ENCODE measurements around the gene MTCH2. TPM values are rescaled to one million over a fixed set of nuclear protein-coding genes. Genes with fewer than 3 reads are reported as not detected.

Gene MTCH2
- total RNA-seq = 41.2 and 117 TPM in 2 replicates

DNA sequence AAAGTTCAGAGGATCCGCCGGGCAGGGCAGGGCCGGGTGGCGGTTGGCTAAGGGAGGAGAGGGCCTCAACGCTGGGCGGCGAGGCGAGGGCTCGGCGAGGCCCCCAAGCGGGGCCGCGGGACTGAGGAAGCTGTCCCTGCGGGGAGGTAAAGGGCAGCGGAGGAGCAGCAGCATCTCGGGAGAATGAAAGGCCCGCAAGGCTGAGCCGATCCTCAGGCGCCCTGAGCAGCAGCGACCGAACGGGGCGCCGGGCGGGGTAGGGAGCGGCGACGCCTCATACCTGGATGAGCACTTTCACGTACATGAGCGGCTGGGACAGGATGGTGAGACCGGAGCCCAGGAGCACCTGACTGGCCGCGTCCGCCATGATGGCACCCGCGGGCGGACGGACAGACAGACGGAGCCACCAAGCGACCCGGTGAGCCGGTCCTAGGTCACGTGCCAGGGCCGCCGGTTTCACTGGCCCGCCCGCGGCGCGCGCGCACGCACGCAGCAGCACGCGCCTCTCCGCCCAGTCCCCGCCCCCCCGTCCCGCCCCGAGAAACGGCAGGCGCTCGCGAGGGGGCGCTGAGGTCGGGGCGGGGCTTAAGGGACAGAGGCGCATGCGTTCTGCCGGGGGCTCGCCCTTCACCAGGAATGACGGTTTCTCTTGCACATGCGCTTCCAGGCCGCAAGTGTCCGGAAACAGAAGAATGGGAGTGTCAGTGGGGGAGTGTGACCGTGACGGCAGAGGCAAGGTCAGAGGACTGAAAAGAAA lies at the start of gene MTCH2:
MTCH2 (minus strand) TSS at position 461 of the 757 bp plus-strand sequence; CDS start at position 367, 94 bp downstream.

DNA sequence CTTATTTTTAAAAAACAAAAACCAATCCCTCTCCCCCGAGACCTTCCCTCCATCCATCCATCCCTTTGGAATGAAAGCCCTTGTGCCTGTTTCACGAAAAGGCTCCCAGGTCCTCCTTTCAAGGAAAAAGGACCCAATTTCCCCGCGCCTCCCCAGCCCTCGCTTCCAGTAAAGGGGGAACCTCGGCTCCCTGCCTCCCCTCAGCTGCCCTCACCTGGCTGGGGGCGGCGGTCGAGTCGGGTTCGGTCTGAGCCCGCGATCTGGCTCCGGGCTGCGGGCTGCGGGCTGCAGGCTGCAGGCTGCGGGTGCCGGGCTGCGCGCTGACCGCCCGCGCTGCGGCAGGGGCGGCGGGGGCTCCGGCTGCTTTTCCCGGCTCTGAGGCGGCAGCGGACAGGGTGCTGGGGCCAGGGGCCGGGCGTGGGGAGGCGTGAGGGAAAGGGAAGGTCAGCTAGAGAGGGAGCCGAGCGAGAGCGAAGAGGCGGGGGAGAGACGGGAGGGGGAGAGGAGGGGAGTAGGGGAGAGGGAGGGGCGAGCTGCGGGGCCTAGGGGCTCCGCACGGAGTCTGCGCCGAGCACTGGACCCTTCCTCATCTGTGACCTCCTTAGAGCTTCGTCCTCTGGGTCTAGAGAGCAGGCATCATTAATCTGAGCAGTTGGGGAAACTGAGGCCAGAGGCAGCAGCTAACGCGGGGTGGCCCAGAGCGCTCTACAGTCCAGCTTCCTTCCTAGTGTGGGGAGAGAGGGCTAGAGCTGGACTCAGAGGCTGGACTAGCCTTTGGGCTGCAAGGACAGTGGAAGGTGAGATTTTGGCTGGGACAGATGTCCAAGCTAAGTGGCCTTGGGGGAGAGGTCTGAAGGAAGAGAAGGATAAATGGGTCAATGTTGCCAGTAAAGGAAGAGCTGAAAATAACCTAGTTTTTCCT lies 48.2 kb downstream of the MTCH2 start, which contains the start of gene C1QTNF4:
C1QTNF4 (minus strand) TSS at position 478 of the 922 bp plus-strand sequence. CDS start 3,601 bp downstream, outside the sequence.

DNA sequence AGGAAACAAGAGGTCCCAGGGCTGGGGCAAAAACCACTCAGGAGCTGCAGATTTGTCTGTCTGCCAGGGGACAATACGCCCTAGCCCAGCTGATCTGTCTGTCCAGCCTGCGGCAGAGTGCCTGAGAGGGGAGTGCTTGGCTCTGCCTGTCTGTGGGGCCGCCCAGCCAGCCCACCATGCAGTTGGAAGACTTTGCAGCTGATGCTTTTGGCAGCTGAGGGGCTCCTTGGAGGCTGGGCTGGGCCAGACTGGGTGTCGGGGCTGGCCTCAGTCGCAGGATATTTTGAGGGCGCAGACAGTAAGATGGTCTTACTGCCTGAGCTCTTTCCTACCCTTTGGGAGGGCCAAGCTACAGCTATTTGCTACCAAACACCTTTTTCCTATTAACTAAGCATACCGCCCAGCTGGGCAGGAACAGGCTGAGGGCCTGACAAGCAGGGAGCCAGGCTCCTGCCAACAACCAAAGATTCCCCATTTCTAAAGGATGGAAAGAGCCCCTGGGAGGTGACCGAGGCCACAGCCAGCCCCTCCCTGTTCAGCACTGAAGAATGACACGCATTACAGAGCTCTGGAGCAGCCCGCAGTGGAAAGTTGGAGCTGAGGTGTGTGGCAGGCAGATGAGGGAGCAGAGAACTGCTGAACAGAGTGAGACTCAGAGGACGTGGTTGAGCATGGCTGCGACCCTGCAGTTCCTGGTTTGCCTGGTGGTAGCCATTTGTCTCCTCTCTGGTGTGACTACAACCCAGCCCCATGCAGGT lies 56.1 kb downstream of the MTCH2 start, which contains the start of gene FAM180B:
FAM180B (plus strand) TSS at position 581 of the 758 bp plus-strand sequence; CDS start at position 672, 91 bp downstream.

DNA sequence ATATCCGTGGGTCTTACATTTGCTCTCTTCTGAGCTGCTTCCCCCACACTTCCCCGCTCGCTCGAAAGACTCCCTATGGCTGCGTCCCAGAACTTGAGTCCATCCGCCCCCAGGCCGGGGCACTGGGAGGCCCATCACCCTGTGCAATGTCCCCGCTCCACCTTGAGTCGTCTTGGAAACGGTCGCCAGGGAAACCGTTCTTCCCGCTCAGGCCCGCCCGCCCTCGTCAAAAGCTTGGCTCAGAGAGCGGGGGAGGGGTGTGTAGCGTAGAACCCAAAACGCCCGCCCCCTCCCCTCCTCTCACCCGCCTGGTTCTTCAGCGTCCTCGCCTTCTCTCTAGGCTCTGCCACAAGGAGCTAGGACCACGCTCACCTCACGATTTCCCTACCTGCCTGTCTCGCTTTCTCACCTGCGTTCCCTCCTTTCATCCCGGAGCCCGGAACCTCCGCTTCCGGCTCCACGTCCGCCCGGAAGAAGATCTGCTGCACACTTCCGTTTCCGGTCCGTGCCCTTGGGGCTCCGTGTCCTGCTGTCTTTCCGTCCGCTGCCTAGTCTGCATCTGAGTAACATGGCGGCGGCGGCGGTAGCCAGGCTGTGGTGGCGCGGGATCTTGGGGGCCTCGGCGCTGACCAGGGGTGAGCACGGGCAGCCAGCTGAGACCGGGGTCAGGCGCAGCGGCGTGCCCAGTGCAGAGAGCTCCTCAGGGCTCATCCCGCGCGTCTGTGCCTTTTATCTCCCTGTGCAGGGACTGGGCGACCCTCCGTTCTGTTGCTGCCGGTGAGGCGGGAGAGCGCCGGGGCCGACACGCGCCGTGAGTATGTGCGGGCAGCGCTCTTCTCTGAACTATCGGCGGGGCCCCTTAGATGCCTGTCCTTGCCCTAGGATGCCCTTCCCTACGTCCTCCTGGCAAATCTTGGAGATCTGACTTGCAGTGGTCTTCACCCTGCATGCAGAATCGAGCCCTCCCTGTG lies 63.5 kb downstream of the MTCH2 start, which contains the start of the genes KBTBD4 and NDUFS3:
KBTBD4 (minus strand) TSS at position 447 of the 971 bp plus-strand sequence; CDS start at position 428, 19 bp downstream.
NDUFS3 (plus strand) TSS at position 551 of the 971 bp plus-strand sequence; CDS start at position 569, 18 bp downstream.

Small RNA genes lying within 50 kb of the gene (small RNA-seq; reads per million reads assigned to genes)
- gene RNU5E-10P = not detected

Other genes with a start within 250 kb of the MTCH2 start
- 51.0 and 138 TPM in 2 replicates for gene SLC39A13, start 234.0 kb downstream of the MTCH2 start, total RNA-seq
- gene PSMC3, start 216.1 kb downstream of the MTCH2 start, total RNA-seq = 122 and 195 TPM in 2 replicates
- gene RAPSN, start 193.4 kb downstream of the MTCH2 start, total RNA-seq = 0.79 and 1.6 TPM in 2 replicates
- 84.4 and 123 TPM in 2 replicates for gene CELF1, start 89.4 kb downstream of the MTCH2 start, total RNA-seq
- 38.1 and 79.4 TPM in 2 replicates for gene PTPMT1, start 77.0 kb downstream of the MTCH2 start, total RNA-seq
- 20.4 and 34.4 TPM in 2 replicates for gene KBTBD4, start 63.6 kb downstream of the MTCH2 start, total RNA-seq
- 53.0 and 71.9 TPM in 2 replicates for gene NDUFS3, start 63.5 kb downstream of the MTCH2 start, total RNA-seq
- gene FAM180B, start 55.9 kb downstream of the MTCH2 start, total RNA-seq = under 0.01 TPM in 1 of 2 replicates, not detected in the other
- gene C1QTNF4, start 48.1 kb downstream of the MTCH2 start, total RNA-seq = 2.0 and 3.6 TPM in 2 replicates
- gene AGBL2, start 72.8 kb upstream of the MTCH2 start, total RNA-seq = 6.4 and 9.4 TPM in 2 replicates
- gene FNBP4, start 124.8 kb upstream of the MTCH2 start, total RNA-seq = 54.8 and 109 TPM in 2 replicates
- gene NUP160, start 205.8 kb upstream of the MTCH2 start, total RNA-seq = 28.7 and 35.6 TPM in 2 replicates

Data from placental epithelial cell (primary cell).